ENCODE data around the gene BRINP3.
"Not testable (repeated sequence)": the region's sequence is repeated elsewhere in the genome, so short reads cannot be mapped to it uniquely, and the experiment has no call there.

Gene BRINP3

GRCh38 chr1:190176776-190177175 lies 300.9 kb downstream of the BRINP3 start:
- ATAC-seq = no peak

GRCh38 chr1:190175320-190175719 lies 302.3 kb downstream of the BRINP3 start:
- no peak for ATAC-seq

GRCh38 chr1:190172651-190173430 lies 304.8 kb downstream of the BRINP3 start:
- ATAC-seq = no peak

- ATAC-seq = no peak
Observed at GRCh38 chr1:190170321-190170720, 307.3 kb downstream of the BRINP3 start.

GRCh38 chr1:190169311-190170067 lies 308.2 kb downstream of the BRINP3 start:
- no peak for ATAC-seq

GRCh38 chr1:190168893-190169280 lies 308.8 kb downstream of the BRINP3 start:
- no peak for ATAC-seq

GRCh38 chr1:190168116-190168892 lies 309.4 kb downstream of the BRINP3 start:
- no peak for ATAC-seq

- no peak for ATAC-seq
Observed at GRCh38 chr1:190159146-190159545, 318.5 kb downstream of the BRINP3 start.

GRCh38 chr1:190154744-190155143 lies 322.9 kb downstream of the BRINP3 start:
- ATAC-seq = no peak

GRCh38 chr1:190147616-190148015 lies 330.0 kb downstream of the BRINP3 start:
- no peak for ATAC-seq

- ATAC-seq = no peak
Observed at GRCh38 chr1:190144650-190145049, 333.0 kb downstream of the BRINP3 start.

- ATAC-seq = no peak
Observed at GRCh38 chr1:190140644-190141043, 337.0 kb downstream of the BRINP3 start.

GRCh38 chr1:190138702-190139101 lies 339.0 kb downstream of the BRINP3 start:
- ATAC-seq = no peak

GRCh38 chr1:190138266-190138665 lies 339.4 kb downstream of the BRINP3 start:
- no peak for ATAC-seq

GRCh38 chr1:190129366-190129765 lies 348.3 kb downstream of the BRINP3 start:
- no peak for ATAC-seq

GRCh38 chr1:190126728-190127127 lies 350.9 kb downstream of the BRINP3 start:
- ATAC-seq = no peak

- ATAC-seq = no peak
Observed at GRCh38 chr1:190124068-190124467, 353.6 kb downstream of the BRINP3 start.

- ATAC-seq = not testable (repeated sequence)
Observed at GRCh38 chr1:190120564-190120963, 357.1 kb downstream of the BRINP3 start.

- ATAC-seq = no peak
Observed at GRCh38 chr1:190119683-190120082, 358.0 kb downstream of the BRINP3 start.

GRCh38 chr1:190116921-190117320 lies 360.7 kb downstream of the BRINP3 start:
- ATAC-seq = no peak

- no peak for ATAC-seq
Observed at GRCh38 chr1:190104961-190105360, 372.7 kb downstream of the BRINP3 start.

- no peak for ATAC-seq
Observed at GRCh38 chr1:190102757-190103326, 374.8 kb downstream of the BRINP3 start.

- no peak for ATAC-seq
Observed at GRCh38 chr1:190101756-190102155, 375.9 kb downstream of the BRINP3 start.
